Measurements from ENCODE around the gene SP8. TPM values are rescaled to one million over a fixed set of nuclear protein-coding genes. Genes with fewer than 3 reads are reported as not detected.
A peak's percentile ranks its signal among the peaks of the same experiment; 100 is the strongest.

The SP8 gene
- total RNA-seq, 1 donor from 2014 or later = not detected

GRCh38 chr7:20744954-20745446 is 41.7 kb downstream of the SP8 start:
- DNase-seq (ENCODE audit: low read depth) (peak; percentile 33), FAIRE-seq (no peak)

GRCh38 chr7:20742913-20743312 is 43.8 kb downstream of the SP8 start:
- FAIRE-seq = no peak
- Histone ChIP-seq H3K36me3 (ENCODE audit: control insufficient read depth, insufficient read depth, low read length) (no peaks in the 10 kb centered on the region), H3K27me3 (ENCODE audit: control insufficient read depth, insufficient read depth, low read length) (peaks cover 4% of the 10 kb centered on the region), H3K4me3 (ENCODE audit: low read depth, low read length) (no peak overlapping the region)
- TF ChIP-seq CTCF (IDR thresholded peaks at IDR 0.05; ENCODE audit: insufficient read depth, low read length, severe bottlenecking) = no peak
- DNase-seq (ENCODE audit: low read depth) = no peak

More at GRCh38 chr7:20744954-20745446, 41.7 kb downstream of the SP8 start:
- Histone ChIP-seq H3K27me3 (ENCODE audit: control insufficient read depth, insufficient read depth, low read length) (peaks cover 4% of the 10 kb centered on the region), H3K4me3 (ENCODE audit: low read depth, low read length) (no peak overlapping the region), H3K36me3 (ENCODE audit: control insufficient read depth, insufficient read depth, low read length) (no peaks in the 10 kb centered on the region)
- TF ChIP-seq CTCF (IDR thresholded peaks at IDR 0.05; ENCODE audit: insufficient read depth, low read length, severe bottlenecking) = peak; percentile 8

GRCh38 chr7:20741801-20742200 is 44.9 kb downstream of the SP8 start:
- no peak for DNase-seq (ENCODE audit: low read depth)
- no peak for FAIRE-seq
- no peak for TF ChIP-seq CTCF (IDR thresholded peaks at IDR 0.05; ENCODE audit: insufficient read depth, low read length, severe bottlenecking)
- peaks cover 4% of the 10 kb centered on the region for H3K27me3 ChIP-seq (ENCODE audit: control insufficient read depth, insufficient read depth, low read length)
- H3K4me3 ChIP-seq (ENCODE audit: low read depth, low read length) = no peak overlapping the region
- H3K36me3 ChIP-seq (ENCODE audit: control insufficient read depth, insufficient read depth, low read length) = no peaks in the 10 kb centered on the region

- H3K27me3 ChIP-seq (ENCODE audit: control insufficient read depth, insufficient read depth, low read length) = peaks cover 2% of the 10 kb centered on the region
- no peak for FAIRE-seq
- no peak for DNase-seq (ENCODE audit: low read depth)
These were observed 47.9 kb downstream of the SP8 start for GRCh38 chr7:20738518-20739481.

GRCh38 chr7:20737840-20738448 is 48.7 kb downstream of the SP8 start:
- DNase-seq (ENCODE audit: low read depth) = no peak
- no peak for FAIRE-seq
- Histone ChIP-seq H3K36me3 (ENCODE audit: control insufficient read depth, insufficient read depth, low read length) (no peaks in the 10 kb centered on the region), H3K27me3 (ENCODE audit: control insufficient read depth, insufficient read depth, low read length) (no peaks in the 10 kb centered on the region), H3K4me3 (ENCODE audit: low read depth, low read length) (no peak overlapping the region)
- TF ChIP-seq CTCF (IDR thresholded peaks at IDR 0.05; ENCODE audit: insufficient read depth, low read length, severe bottlenecking) = no peak

More at GRCh38 chr7:20738518-20739481, 47.9 kb downstream of the SP8 start:
- Histone ChIP-seq H3K4me3 (ENCODE audit: low read depth, low read length) (no peak overlapping the region), H3K36me3 (ENCODE audit: control insufficient read depth, insufficient read depth, low read length) (no peaks in the 10 kb centered on the region)
- TF ChIP-seq CTCF (IDR thresholded peaks at IDR 0.05; ENCODE audit: insufficient read depth, low read length, severe bottlenecking) = no peak
